OCI-LY1 (cell line): ENCODE data around the gene POLR1A.

Experiments used
- H2AFZ ChIP-seq: fragments of 200-600 bp; sonication (generic), shearing (Covaris generic); 2 replicates; pipeline ENCODE4 v1.6.0; 2014; ENCODE audit warnings: antibody characterized with exemption, mild to moderate bottlenecking, low read length
- H3F3A ChIP-seq: fragments of 200-600 bp; sonication (generic), shearing (Covaris generic); 2 replicates; pipeline ENCODE4 v1.6.0; 2014; ENCODE audit warnings: mild to moderate bottlenecking, antibody characterized with exemption, low read length, moderate library complexity; ENCODE audit not compliant: insufficient read depth
- H3K27ac ChIP-seq: fragments of 200-600 bp; sonication (generic); 2 replicates; pipeline ENCODE4 v1.5.1; 2014; ENCODE audit warnings: low read length, mixed run types, mild to moderate bottlenecking, low read depth; ENCODE audit not compliant: poor library complexity, severe bottlenecking
- H3K27me3 ChIP-seq: fragments of 200-600 bp; sonication (generic); 2 replicates; pipeline ENCODE4 v1.6.0; 2014; ENCODE audit warnings: antibody characterized with exemption, mild to moderate bottlenecking, low read length, moderate library complexity; ENCODE audit not compliant: insufficient read depth
- H3K36me3 ChIP-seq: fragments of 200-600 bp; sonication (generic); 2 replicates; pipeline ENCODE4 v1.6.1; 2014; ENCODE audit warnings: mild to moderate bottlenecking, antibody characterized with exemption, low read length, moderate library complexity, mixed read lengths; ENCODE audit not compliant: insufficient read depth
- H3K4me1 ChIP-seq: fragments of 200-600 bp; sonication (generic); 2 replicates; pipeline ENCODE4 v1.5.1; 2014; ENCODE audit warnings: mild to moderate bottlenecking, low read length, moderate library complexity; ENCODE audit not compliant: insufficient read depth, severe bottlenecking
- H3K4me2 ChIP-seq: fragments of 200-600 bp; sonication (generic), shearing (Covaris generic); 2 replicates; pipeline ENCODE4 v1.6.1; 2014; ENCODE audit warnings: low read length
- H3K4me3 ChIP-seq: fragments of 200-600 bp; sonication (generic); 2 replicates; pipeline ENCODE4 v1.5.1; 2014; ENCODE audit warnings: low read length, low read depth, mild to moderate bottlenecking, mixed read lengths; ENCODE audit not compliant: poor library complexity, severe bottlenecking
- H3K79me2 ChIP-seq: fragments of 200-600 bp; shearing (Covaris generic); 2 replicates; pipeline ENCODE4 v1.6.1; 2016; ENCODE audit warnings: mixed run types, low read length, mixed read lengths; ENCODE audit not compliant: insufficient read depth
- H3K9ac ChIP-seq: fragments of 200-600 bp; sonication (generic), shearing (Covaris generic); 2 replicates; pipeline ENCODE4 v1.6.1; 2014; ENCODE audit warnings: mild to moderate bottlenecking, low read length, mixed read lengths
- H3K9me2 ChIP-seq: fragments of 200-600 bp; sonication (generic), shearing (Covaris generic); 2 replicates; pipeline ENCODE4 v1.6.1; 2014; ENCODE audit warnings: low read depth, mild to moderate bottlenecking, low read length, mixed read lengths
- H3K9me3 ChIP-seq: fragments of 200-600 bp; shearing (Covaris generic); 2 replicates; pipeline ENCODE4 v1.6.1; 2014; ENCODE audit warnings: low read length, mixed read lengths
- H4K20me1 ChIP-seq: fragments of 200-600 bp; sonication (generic), shearing (Covaris generic); 2 replicates; pipeline ENCODE4 v1.6.0; 2016; ENCODE audit warnings: mild to moderate bottlenecking, low read length; ENCODE audit not compliant: insufficient read depth
- CTCF ChIP-seq: fragments of 200-600 bp; sonication (generic), shearing (Covaris generic); IDR thresholded peaks from 2 replicates; pipeline ENCODE4 v1.5.1; 2017; ENCODE audit warnings: mild to moderate bottlenecking, antibody characterized with exemption, low read length, moderate library complexity, mixed read lengths
- EZH2 ChIP-seq: fragments of 200-600 bp; sonication (generic), shearing (Covaris generic); IDR thresholded peaks from 2 replicates; pipeline ENCODE4 v1.8.0; 2017; ENCODE audit warnings: borderline replicate concordance, mixed run types, mild to moderate bottlenecking, antibody characterized with exemption, low read length, moderate library complexity, mixed read lengths

POLR1A gene

DNA sequence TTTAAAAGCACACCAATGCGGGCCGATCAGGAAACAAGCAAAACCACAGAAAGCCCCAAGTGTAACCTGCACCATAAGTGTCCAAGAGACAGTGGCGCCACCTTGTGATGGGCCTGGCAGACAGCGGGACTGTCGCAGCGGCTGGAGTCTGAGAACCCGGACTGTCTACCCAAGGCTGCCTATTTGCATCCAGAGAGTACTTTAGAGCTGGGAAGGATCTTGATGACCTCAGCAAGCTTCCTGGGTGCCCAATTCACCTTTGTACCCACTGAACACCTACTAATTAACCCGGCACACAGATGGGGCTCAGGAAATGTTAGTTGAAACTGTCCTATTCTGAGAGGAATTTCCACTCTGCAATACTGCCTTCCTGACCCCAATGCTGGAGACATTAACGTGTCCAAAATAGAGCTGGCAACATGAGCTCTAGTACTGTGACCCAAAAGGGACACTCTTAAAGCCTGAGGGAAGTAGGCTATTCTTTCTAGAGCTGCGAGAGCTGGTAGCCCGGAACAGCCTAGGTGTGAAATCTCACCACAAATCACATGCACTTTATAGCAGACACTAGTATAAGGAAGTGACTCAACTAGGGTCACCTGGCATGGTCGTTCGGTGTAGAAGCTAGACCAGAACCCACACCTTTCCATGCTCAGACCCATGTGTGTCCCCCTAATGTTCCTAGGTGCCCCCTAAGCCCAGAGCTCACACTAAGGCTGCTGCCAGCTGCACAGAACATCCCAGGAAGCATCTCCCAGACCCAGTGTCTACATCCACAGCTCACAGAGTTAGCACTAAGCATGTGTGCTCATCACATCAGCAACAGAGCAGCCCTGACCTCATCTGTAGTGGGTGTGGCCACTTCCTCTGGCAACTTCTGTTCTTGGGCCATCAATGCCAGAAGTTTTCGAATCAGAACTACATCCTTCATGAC lies 25.4 kb downstream of the POLR1A start:
- Histone ChIP-seq H3K79me2 (no peaks in the 10 kb centered on the region), H3K9me2 (no peaks in the 10 kb centered on the region), H3K27me3 (no peaks in the 10 kb centered on the region), H3K36me3 (peaks cover 80% of the 10 kb centered on the region), H3K4me1 (peaks cover 16% of the 10 kb centered on the region), H3F3A (no peaks in the 10 kb centered on the region; the same call in 1 of the 2 replicates), H3K4me3 (no peak overlapping the region), H2AFZ (no peak overlapping the region), H3K4me2 (peak overlapping the region; percentile 16; the same call in 1 of the 2 replicates), H3K9ac (peak overlapping the region; percentile 18; the same call in 1 of the 2 replicates), H3K9me3 (no peaks in the 10 kb centered on the region), H4K20me1 (no peaks in the 10 kb centered on the region), H3K27ac (peak overlapping the region; percentile 72)
- peak; percentile 97 for TF ChIP-seq CTCF
- TF ChIP-seq EZH2: no peak

DNA sequence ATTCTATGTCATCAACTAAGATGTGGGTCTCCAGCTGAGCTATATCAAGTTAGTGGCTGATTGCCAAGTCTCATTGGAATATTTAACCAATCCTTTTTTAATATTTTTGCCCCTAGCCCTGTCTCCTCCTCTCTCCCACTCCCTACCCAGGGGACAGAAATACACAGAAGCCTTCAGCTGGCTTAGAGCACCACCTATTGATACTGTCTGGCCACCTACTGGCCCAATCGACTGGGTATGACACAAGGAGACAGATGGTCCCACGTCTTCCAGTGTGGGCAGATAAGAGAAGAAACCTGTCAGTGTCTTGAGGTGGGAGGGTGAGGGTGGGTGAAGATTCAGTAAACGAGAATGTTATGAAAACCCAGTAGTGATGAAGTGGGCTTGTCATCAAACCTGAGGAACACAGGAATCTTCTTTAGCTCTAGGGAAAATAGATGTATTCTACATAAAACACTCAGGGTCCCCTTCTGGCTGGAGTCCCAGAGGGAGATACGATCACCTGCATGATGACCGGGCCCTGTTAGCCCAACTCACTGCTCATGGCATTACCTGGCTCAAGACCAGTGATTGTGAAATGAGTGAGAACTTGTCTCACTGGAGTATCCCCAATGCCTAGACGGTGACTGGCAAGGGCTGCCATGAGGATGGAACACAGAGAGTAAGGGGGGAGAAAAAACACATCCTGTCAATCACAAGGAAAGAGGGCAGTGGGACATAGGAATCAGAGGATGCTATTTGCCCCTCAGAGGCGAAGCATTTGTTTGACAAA lies 26.7 kb downstream of the POLR1A start:
- Histone ChIP-seq H3F3A (no peaks in the 10 kb centered on the region; the same call in 1 of the 2 replicates), H3K9me2 (no peaks in the 10 kb centered on the region), H2AFZ (no peak overlapping the region), H3K4me2 (no peak overlapping the region), H3K27ac (peak overlapping the region; percentile 72), H3K79me2 (no peaks in the 10 kb centered on the region), H4K20me1 (no peaks in the 10 kb centered on the region), H3K9ac (no peak overlapping the region), H3K27me3 (no peaks in the 10 kb centered on the region), H3K36me3 (peaks cover 82% of the 10 kb centered on the region), H3K4me3 (no peak overlapping the region), H3K9me3 (no peaks in the 10 kb centered on the region), H3K4me1 (peaks cover 16% of the 10 kb centered on the region)
- TF ChIP-seq EZH2: no peak
- TF ChIP-seq CTCF: peak; percentile 65

DNA sequence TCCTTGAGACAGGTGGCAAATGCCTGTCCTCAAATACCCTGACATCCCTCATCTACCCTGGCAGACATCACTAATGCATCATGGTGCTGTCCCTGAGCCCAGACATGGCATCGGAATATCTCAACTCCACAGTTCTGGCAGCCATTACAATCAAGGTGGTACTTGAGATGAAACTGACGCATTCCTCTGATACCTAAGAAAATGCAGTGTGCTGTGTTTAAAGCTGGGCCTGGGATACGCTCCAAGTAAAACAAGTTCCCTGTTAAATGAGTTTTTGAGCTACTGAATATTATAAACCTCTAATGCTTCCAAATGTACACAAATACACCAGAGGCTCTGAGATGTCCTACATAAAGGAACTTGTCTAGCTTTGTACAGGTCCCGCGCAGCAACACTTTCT lies 29.8 kb downstream of the POLR1A start:
- no peak overlapping the region for H2AFZ ChIP-seq
- no peaks in the 10 kb centered on the region for H4K20me1 ChIP-seq
- H3K27me3 ChIP-seq: no peaks in the 10 kb centered on the region
- peaks cover 31% of the 10 kb centered on the region for H3K4me1 ChIP-seq
- no peak overlapping the region for H3K4me2 ChIP-seq
- no peaks in the 10 kb centered on the region for H3K9me2 ChIP-seq
- H3K27ac ChIP-seq: no peak overlapping the region
- H3K36me3 ChIP-seq: peaks cover 88% of the 10 kb centered on the region
- H3K4me3 ChIP-seq: no peak overlapping the region
- TF ChIP-seq EZH2: no peak
- no peak for TF ChIP-seq CTCF
- H3K9ac ChIP-seq: no peak overlapping the region
- H3K9me3 ChIP-seq: no peaks in the 10 kb centered on the region
- H3K79me2 ChIP-seq: no peaks in the 10 kb centered on the region
- H3F3A ChIP-seq: no peaks in the 10 kb centered on the region
